ENCODE measurements around the gene BMP5.

BMP5 gene

DNA sequence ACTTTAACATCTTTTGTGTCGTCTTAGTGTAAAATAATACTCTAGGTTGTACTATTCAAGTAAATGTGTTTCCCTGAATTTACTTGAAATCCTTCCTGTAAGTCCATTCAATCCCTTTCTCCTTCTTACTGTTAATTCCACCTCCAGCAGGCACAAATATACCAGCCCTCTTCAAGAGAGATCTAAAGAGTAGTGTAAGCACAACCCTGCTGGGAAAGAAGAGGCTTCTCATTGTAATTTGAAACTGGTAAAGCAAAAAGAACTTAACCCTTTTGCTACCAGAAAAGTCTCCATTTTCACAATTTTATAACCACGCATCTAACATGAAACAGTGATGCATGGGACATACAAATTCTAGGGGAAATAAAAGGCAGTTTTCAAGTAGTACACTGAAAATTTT lies at the start of gene BMP5:
TSS of gene BMP5 (minus strand) at position 191 of the 400 bp plus-strand sequence. CDS start 725 bp downstream, outside the sequence.
- DNase-seq (ENCODE audit: extremely low read depth, low read depth): no peak
- no peak within 1 kb of the TSS for H3K4me3 ChIP-seq (replicated peaks; ENCODE audit: low read depth, low read length)
- TF ChIP-seq CTCF (IDR thresholded peaks at IDR 0.05; ENCODE audit: low read depth, low read length, missing control alignments): no peak

- DNase-seq (ENCODE audit: extremely low read depth, low read depth): no peak
- no peak for TF ChIP-seq CTCF (IDR thresholded peaks at IDR 0.05; ENCODE audit: low read depth, low read length, missing control alignments)
- no peak overlapping the region for H3K4me3 ChIP-seq (replicated peaks; ENCODE audit: low read depth, low read length)
Measured at GRCh38 chr6:55922406-55922805, 47.0 kb upstream of the BMP5 start.

GRCh38 chr6:55919716-55920308 lies 44.4 kb upstream of the BMP5 start:
- no peak overlapping the region for H3K4me3 ChIP-seq (replicated peaks; ENCODE audit: low read depth, low read length)
- DNase-seq (ENCODE audit: extremely low read depth, low read depth): no peak
- no peak for TF ChIP-seq CTCF (IDR thresholded peaks at IDR 0.05; ENCODE audit: low read depth, low read length, missing control alignments)

GRCh38 chr6:55918639-55919038 lies 43.2 kb upstream of the BMP5 start:
- no peak overlapping the region for H3K4me3 ChIP-seq (replicated peaks; ENCODE audit: low read depth, low read length)
- TF ChIP-seq CTCF (IDR thresholded peaks at IDR 0.05; ENCODE audit: low read depth, low read length, missing control alignments): no peak
- no peak for DNase-seq (ENCODE audit: extremely low read depth, low read depth)

DNA sequence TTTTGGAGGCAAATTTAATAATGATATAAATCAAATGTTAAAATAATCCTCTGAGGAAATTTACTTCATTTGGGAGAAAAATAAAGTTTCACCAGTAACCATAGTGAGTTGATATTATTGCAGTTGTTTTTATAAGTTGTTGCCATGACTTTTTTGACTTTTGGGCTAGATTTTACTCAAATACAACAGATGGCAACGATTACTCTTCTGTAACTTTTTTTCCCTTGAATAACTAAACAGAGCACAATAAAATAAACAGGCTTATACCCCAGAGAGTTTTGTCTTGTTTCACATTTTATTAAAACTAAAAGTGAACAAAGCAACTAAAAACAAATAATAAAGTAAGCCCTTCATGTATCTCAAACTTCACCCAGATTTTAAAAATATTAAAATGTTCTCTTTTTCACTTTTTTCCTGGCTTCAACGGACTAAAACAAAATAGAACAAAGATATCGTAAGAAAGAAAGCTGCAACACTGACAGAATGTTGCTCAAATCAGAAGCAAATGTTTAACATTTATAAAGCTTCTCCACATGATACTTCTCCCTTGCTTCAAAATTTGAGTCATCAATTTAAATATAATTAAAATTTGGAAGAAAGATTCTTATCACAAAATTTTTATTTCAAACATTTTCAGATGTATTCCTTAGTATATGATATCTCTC lies 42.5 kb upstream of the BMP5 start:
- no peak overlapping the region for H3K4me3 ChIP-seq (replicated peaks; ENCODE audit: low read depth, low read length)
- no peak for DNase-seq (ENCODE audit: extremely low read depth, low read depth)
- no peak for TF ChIP-seq CTCF (IDR thresholded peaks at IDR 0.05; ENCODE audit: low read depth, low read length, missing control alignments)

- no peak for DNase-seq (ENCODE audit: extremely low read depth, low read depth)
- TF ChIP-seq CTCF (IDR thresholded peaks at IDR 0.05; ENCODE audit: low read depth, low read length, missing control alignments): no peak
Measured at GRCh38 chr6:55916188-55916587, 40.8 kb upstream of the BMP5 start.

More at GRCh38 chr6:55916188-55916587, 40.8 kb upstream of the BMP5 start:
- H3K4me3 ChIP-seq (replicated peaks; ENCODE audit: low read depth, low read length): no peak overlapping the region
